PC-9 (cell line): Measurements from ENCODE around the gene NKIRAS1. TPM values are rescaled to one million over a fixed set of nuclear protein-coding genes. Genes with fewer than 3 reads are reported as not detected.

Experiments
- BruUV-seq: library from RNA; stranded (reverse); fragments of 400-500 nt; replicated peaks from 2 replicates; lab custom pipeline; 2021; lab: Mats Ljungman, UMichigan
- CTCF ChIA-PET: fragments of 300-600 bp; sonication (Branson Sonifier 250); formaldehyde crosslinking; loops from one replicate; lab custom pipeline; 2022; ENCODE audit warnings: antibody characterized with exemption; lab: Charles Lee
- POLR2A ChIA-PET: fragments of 300-600 bp; sonication (Branson Sonifier 250); formaldehyde crosslinking; loops from one replicate; lab custom pipeline; 2022; ENCODE audit warnings: antibody characterized with exemption; ENCODE audit not compliant: unreplicated experiment; lab: Charles Lee
- DNase-seq, 2 experiments: peaks; one replicate each; pipeline versions ENCODE4 v3.0.0 to v3.0.0-alpha.2; 2015 to 2022; ENCODE audit warnings: mixed read lengths in 1 of 2
- H2AFZ ChIP-seq: fragments of 200-600 bp; sonication (generic); 2 replicates; pipeline ENCODE4 v1.8.1; 2017; ENCODE audit warnings: antibody characterized with exemption
- H3F3A ChIP-seq: fragments of 200-600 bp; sonication (generic); 2 replicates; pipeline ENCODE4 v1.8.1; 2017; ENCODE audit warnings: antibody characterized with exemption, mild to moderate bottlenecking, low read depth; ENCODE audit not compliant: insufficient read depth
- H3K27ac ChIP-seq: fragments of 200-600 bp; sonication (generic); 2 replicates; pipeline ENCODE4 v1.6.1; 2016; ENCODE audit warnings: mixed run types
- H3K27me3 ChIP-seq: fragments of 200-600 bp; sonication (generic); 2 replicates; pipeline ENCODE4 v1.6.1; 2016; ENCODE audit warnings: low read depth, mixed run types; ENCODE audit not compliant: insufficient read depth
- H3K36me3 ChIP-seq: fragments of 200-600 bp; sonication (generic); 2 replicates; pipeline ENCODE4 v1.6.1; 2016; ENCODE audit warnings: low read depth, mixed run types
- H3K4me1 ChIP-seq: fragments of 200-600 bp; sonication (generic); replicated peaks from 2 replicates; pipeline ENCODE4 v1.6.1; 2016; ENCODE audit warnings: mixed run types; ENCODE audit not compliant: insufficient read depth
- H3K4me2 ChIP-seq: fragments of 200-600 bp; sonication (generic); 2 replicates; pipeline ENCODE4 v1.6.1; 2017; ENCODE audit warnings: mixed run types
- H3K4me3 ChIP-seq: fragments of 200-600 bp; sonication (generic); 2 replicates; pipeline ENCODE4 v1.6.1; 2016; ENCODE audit warnings: mixed run types
- H3K79me2 ChIP-seq: fragments of 200-600 bp; sonication (generic); 2 replicates; pipeline ENCODE4 v1.6.1; 2017; ENCODE audit warnings: low read depth, mixed run types
- H3K9me2 ChIP-seq: fragments of 200-600 bp; sonication (generic); 2 replicates; pipeline ENCODE4 v1.8.1; 2017; ENCODE audit warnings: mild to moderate bottlenecking; ENCODE audit not compliant: insufficient read depth
- H3K9me3 ChIP-seq: fragments of 200-600 bp; sonication (generic); 2 replicates; pipeline ENCODE4 v1.8.1; 2016; ENCODE audit warnings: low read depth; ENCODE audit not compliant: insufficient read depth
- H4K20me1 ChIP-seq: fragments of 200-600 bp; sonication (generic); 2 replicates; pipeline ENCODE4 v1.8.1; 2017; ENCODE audit not compliant: insufficient read depth
- CTCF ChIP-seq: fragments of 200-600 bp; sonication (generic); conservative IDR thresholded peaks from 2 replicates; pipeline ENCODE4 v1.6.1; 2017; ENCODE audit warnings: mixed run types, antibody characterized with exemption, mild to moderate bottlenecking, moderate library complexity
- EZH2 ChIP-seq: fragments of 200-600 bp; sonication (generic); IDR thresholded peaks from 2 replicates; pipeline ENCODE4 v1.8.0; 2017; ENCODE audit warnings: antibody characterized with exemption, low read depth
- intact Hi-C: fragments of 100-400 bp; cut with micrococcal nuclease; formaldehyde crosslinking; loops from one replicate; pipeline ENCODE4 v1.10.0; 2022; ENCODE audit not compliant: unreplicated experiment
- total RNA-seq: library from RNA; stranded (reverse); gene quantifications from 2 replicates; pipeline ENCODE4 v1.2.3, GENCODE V29; 2021

Gene NKIRAS1
- total RNA-seq, 1 experiment from 2014 or later: 8.6 TPM

GRCh38 chr3:23938688-23939087 lies 21.9 kb upstream of the NKIRAS1 start:
- Histone ChIP-seq H3K4me3 (no peak overlapping the region), H3K36me3 (no peaks in the 10 kb centered on the region), H3K9me2 (no peaks in the 10 kb centered on the region), H3K4me1 (no peaks in the 10 kb centered on the region), H3K9me3 (no peaks in the 10 kb centered on the region), H3F3A (no peaks in the 10 kb centered on the region), H3K4me2 (no peak overlapping the region), H3K27me3 (no peaks in the 10 kb centered on the region), H3K79me2 (no peaks in the 10 kb centered on the region), H3K27ac (no peak overlapping the region), H4K20me1 (no peaks in the 10 kb centered on the region), H2AFZ (no peak overlapping the region)
- TF ChIP-seq CTCF: no peak
- no peak for TF ChIP-seq EZH2
- no peak for DNase-seq
- no TSS peak for BruUV-seq
- POLR2A ChIA-PET: no interaction called here
- intact Hi-C loops: no loop called here
- CTCF ChIA-PET: no interaction called here

- Histone ChIP-seq H3K4me2 (no peak overlapping the region), H3K36me3 (no peaks in the 10 kb centered on the region), H3K27me3 (no peaks in the 10 kb centered on the region), H3K9me2 (no peaks in the 10 kb centered on the region), H2AFZ (no peak overlapping the region), H3F3A (no peaks in the 10 kb centered on the region), H3K4me1 (no peaks in the 10 kb centered on the region), H4K20me1 (no peaks in the 10 kb centered on the region), H3K9me3 (no peaks in the 10 kb centered on the region), H3K27ac (no peak overlapping the region), H3K79me2 (no peaks in the 10 kb centered on the region), H3K4me3 (no peak overlapping the region)
- DNase-seq: no peak
- intact Hi-C loops: no loop called here
- ChIA-PET CTCF (no interaction called here), POLR2A (no interaction called here)
- no TSS peak for BruUV-seq
- TF ChIP-seq CTCF (no peak), EZH2 (no peak)
Measured at GRCh38 chr3:23937296-23937695, 20.5 kb upstream of the NKIRAS1 start.

GRCh38 chr3:23934253-23934652 lies 17.5 kb upstream of the NKIRAS1 start:
- H3K9me3 ChIP-seq: no peaks in the 10 kb centered on the region
- H4K20me1 ChIP-seq: no peaks in the 10 kb centered on the region
- H3K27me3 ChIP-seq: no peaks in the 10 kb centered on the region
- H2AFZ ChIP-seq: no peak overlapping the region
- DNase-seq: no peak
- no TSS peak for BruUV-seq
- TF ChIP-seq EZH2: no peak
- TF ChIP-seq CTCF: no peak
- intact Hi-C loops: no loop called here
- no peaks in the 10 kb centered on the region for H3K36me3 ChIP-seq
- no peaks in the 10 kb centered on the region for H3F3A ChIP-seq
- no peak overlapping the region for H3K27ac ChIP-seq
- H3K4me1 ChIP-seq: no peaks in the 10 kb centered on the region
- CTCF ChIA-PET: no interaction called here
- no peak overlapping the region for H3K4me3 ChIP-seq
- POLR2A ChIA-PET: no interaction called here
- H3K4me2 ChIP-seq: no peak overlapping the region
- no peaks in the 10 kb centered on the region for H3K79me2 ChIP-seq
- H3K9me2 ChIP-seq: no peaks in the 10 kb centered on the region
